Thyroid gland (tissue), 4 donors: Measurements from ENCODE around the gene PNPLA1. TPM values are rescaled to one million over a fixed set of nuclear protein-coding genes. Genes with fewer than 3 reads are reported as not detected.

ENCODE experiments used
- DNase-seq, 2 donors: peaks; one replicate each; pipeline ENCODE4 v3.0.0-alpha.2; 2019
- H3K27ac ChIP-seq, 3 donors: fragments of 200-600 bp; sonication (generic); 1 replicate in 2 of 3; 2 replicates in 1 of 3; pipeline ENCODE4 v1.5.1; 2016 to 2019; ENCODE audit warnings: mild to moderate bottlenecking in 1 of 3, moderate library complexity in 1 of 3
- H3K27me3 ChIP-seq: fragments of 200-600 bp; sonication (generic); one replicate; pipeline ENCODE4 v1.5.1; 2019
- H3K36me3 ChIP-seq, 2 donors: fragments of 200-600 bp; sonication (generic); one replicate each; pipeline ENCODE4 v1.5.1; 2016 to 2019
- H3K4me1 ChIP-seq, 2 donors: fragments of 200-600 bp; sonication (generic); one replicate each; pipeline ENCODE4 v1.5.1; 2017 to 2019
- H3K4me3 ChIP-seq, 3 donors: fragments of 200-600 bp; sonication (generic); replicated peaks in 1 of 3; 1 replicate in 2 of 3; 2 replicates in 1 of 3; pipeline ENCODE4 v1.5.1; 2016; ENCODE audit warnings: mild to moderate bottlenecking in 1 of 3
- H3K9me3 ChIP-seq: fragments of 200-600 bp; sonication (generic); one replicate; pipeline ENCODE4 v1.5.1; 2017
- CTCF ChIP-seq, 6 experiments: fragments of 200-600 bp in 3 of 6; fragments of 450-650 bp in 3 of 6; sonication (generic) in 3 of 6; IDR thresholded peaks; one replicate each; pipeline ENCODE4 v1.5.1; 2016 to 2019; ENCODE audit warnings: antibody characterized with exemption in 6 of 6, mild to moderate bottlenecking in 2 of 6, inconsistent platforms in 1 of 6, moderate library complexity in 1 of 6
- POLR2A ChIP-seq, 2 donors: fragments of 450-650 bp; IDR thresholded peaks; one replicate each; pipeline ENCODE4 v1.6.1; 2017; ENCODE audit warnings: antibody characterized with exemption in 2 of 2, mild to moderate bottlenecking in 2 of 2, moderate library complexity in 1 of 2
- WGBS, 2 donors: methylation state at CpG; one replicate each; pipeline ENCODE4 v1.1.5; 2017; 5-methylcytosine and 5-hydroxymethylcytosine counted together
- intact Hi-C: fragments of 100-400 bp; cut with DNase I; formaldehyde crosslinking; loops from one replicate; pipeline ENCODE4 v1.15.1; 2023
- total RNA-seq, 4 donors: library from RNA; depleted of rRNA; stranded (reverse); fragments of >200 nt; gene quantifications; one replicate each; pipeline ENCODE4 v1.2.3, GENCODE V29; 2016

Gene PNPLA1
- total RNA-seq, 4 donors from 2014 or later: 0.11 TPM; not detected in 3

- Histone ChIP-seq H3K9me3 (no peaks in the 10 kb centered on the region), H3K27me3 (no peaks in the 10 kb centered on the region), H3K4me1 (peaks cover 0 to 8% of the 10 kb centered on the region in 2 donors), H3K36me3 (no peaks in the 10 kb centered on the region), H3K27ac (no peak overlapping the region), H3K4me3 (no peak overlapping the region)
- WGBS, 2 donors: 63 to 68% methylated on average over 9 of the region's 9 CpGs
- intact Hi-C loops: no loop called here
- peak in 1 of 2 donors; percentile 31 for DNase-seq
- TF ChIP-seq CTCF (IDR thresholded peaks at IDR 0.05) (no peak), POLR2A (IDR thresholded peaks at IDR 0.05) (no peak)
Measured at GRCh38 chr6:36263390-36264000, 6.4 kb upstream of the PNPLA1 start.

GRCh38 chr6:36265744-36266143 lies 4.1 kb upstream of the PNPLA1 start:
- intact Hi-C loops: no loop called here
- TF ChIP-seq CTCF (IDR thresholded peaks at IDR 0.05): no peak
- no peak for TF ChIP-seq POLR2A (IDR thresholded peaks at IDR 0.05)
- DNase-seq: no peak
- Histone ChIP-seq H3K9me3 (no peaks in the 10 kb centered on the region), H3K4me1 (peaks cover 0 to 8% of the 10 kb centered on the region in 2 donors), H3K27me3 (no peaks in the 10 kb centered on the region), H3K27ac (no peak overlapping the region), H3K36me3 (no peaks in the 10 kb centered on the region), H3K4me3 (no peak overlapping the region)
- WGBS, 2 donors: 71 to 80% methylated on average over 1 of the region's 1 CpG

- peaks cover 0 to 8% of the 10 kb centered on the region in 2 donors for H3K4me1 ChIP-seq
- intact Hi-C loops: no loop called here
- H3K27ac ChIP-seq: no peak overlapping the region
- 92 to 94% methylated on average over 10 of the region's 13 CpGs for WGBS, 2 donors
- no peak overlapping the region for H3K4me3 ChIP-seq
- DNase-seq: no peak
- H3K27me3 ChIP-seq: no peaks in the 10 kb centered on the region
- no peaks in the 10 kb centered on the region for H3K36me3 ChIP-seq
- no peak for TF ChIP-seq CTCF (IDR thresholded peaks at IDR 0.05)
- no peak for TF ChIP-seq POLR2A (IDR thresholded peaks at IDR 0.05)
- H3K9me3 ChIP-seq: no peaks in the 10 kb centered on the region
Measured at GRCh38 chr6:36266913-36267644, 2.8 kb upstream of the PNPLA1 start.

GRCh38 chr6:36267731-36268477 lies 2.0 kb upstream of the PNPLA1 start:
- Histone ChIP-seq H3K36me3 (no peaks in the 10 kb centered on the region), H3K9me3 (no peaks in the 10 kb centered on the region), H3K27ac (no peak overlapping the region), H3K4me1 (peaks cover 0 to 8% of the 10 kb centered on the region in 2 donors), H3K4me3 (no peak overlapping the region), H3K27me3 (no peaks in the 10 kb centered on the region)
- DNase-seq: no peak
- TF ChIP-seq CTCF (IDR thresholded peaks at IDR 0.05) (no peak), POLR2A (IDR thresholded peaks at IDR 0.05) (no peak)
- WGBS, 2 donors: 89 to 93% methylated on average over 4 of the region's 4 CpGs
- intact Hi-C loops: no loop called here
